NCI-H1105 treated with DMSO at 0.1 percent for 48 hours (cell line): ENCODE measurements around the gene ADORA2A.

ENCODE experiments used
- DNase-seq: peaks from one replicate; lab custom pipeline; 2025; lab: John Stamatoyannopoulos, UW

ADORA2A gene

GRCh38 chr22:24404561-24405275 lies 22.7 kb upstream of the ADORA2A start:
- DNase-seq = no peak

GRCh38 chr22:24405631-24406321 lies 21.6 kb upstream of the ADORA2A start:
- no peak for DNase-seq

DNA sequence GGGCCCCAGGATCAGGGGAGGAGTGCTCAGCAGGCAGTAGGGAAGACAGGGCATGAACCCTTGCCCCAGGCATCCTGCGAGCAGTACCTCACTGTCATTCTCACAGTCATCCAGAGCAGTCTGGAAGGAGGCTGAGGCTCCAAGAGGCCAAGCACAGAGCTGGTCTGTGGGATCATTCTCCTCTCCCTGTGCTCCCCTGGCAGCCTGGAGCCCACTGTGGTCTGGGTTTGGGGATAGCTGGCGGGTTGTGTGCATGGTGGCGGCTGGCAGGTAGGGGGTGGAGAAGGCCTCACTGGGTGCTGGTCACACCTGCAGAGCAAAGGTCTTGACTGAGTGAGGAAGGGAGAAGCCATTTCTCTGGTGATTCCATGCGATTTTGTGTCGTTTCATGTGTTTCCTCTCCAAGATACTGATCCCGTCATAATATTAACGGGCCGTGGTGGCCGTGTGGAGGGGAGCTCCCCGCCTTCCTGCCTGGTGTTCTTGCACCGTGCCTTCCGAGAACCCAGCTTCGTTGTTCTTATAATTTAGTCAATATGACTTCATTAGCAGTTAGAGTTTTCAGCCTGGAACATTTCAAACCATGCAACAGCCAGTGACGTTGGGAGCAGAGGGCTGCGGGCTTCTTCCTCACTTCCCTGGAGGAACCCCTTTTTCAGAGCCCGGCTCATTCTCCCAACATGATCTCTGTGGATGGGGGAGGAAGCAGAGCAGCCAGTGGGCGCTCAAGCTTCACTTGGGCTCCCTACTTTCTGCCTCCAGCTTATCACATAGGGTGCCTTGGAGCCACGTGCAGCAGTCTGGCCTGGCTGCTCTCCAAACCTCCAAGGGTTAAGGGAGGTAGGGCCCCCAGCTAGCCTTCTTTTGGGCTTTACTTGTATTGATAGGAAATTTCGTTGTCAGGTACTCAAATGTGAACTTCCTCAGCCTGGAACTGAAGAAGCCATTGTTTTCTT lies 20.8 kb upstream of the ADORA2A start:
- DNase-seq = no peak

GRCh38 chr22:24407278-24407665 lies 20.1 kb upstream of the ADORA2A start:
- no peak for DNase-seq

- DNase-seq = no peak
Measured at GRCh38 chr22:24407884-24408283, 19.5 kb upstream of the ADORA2A start.

DNA sequence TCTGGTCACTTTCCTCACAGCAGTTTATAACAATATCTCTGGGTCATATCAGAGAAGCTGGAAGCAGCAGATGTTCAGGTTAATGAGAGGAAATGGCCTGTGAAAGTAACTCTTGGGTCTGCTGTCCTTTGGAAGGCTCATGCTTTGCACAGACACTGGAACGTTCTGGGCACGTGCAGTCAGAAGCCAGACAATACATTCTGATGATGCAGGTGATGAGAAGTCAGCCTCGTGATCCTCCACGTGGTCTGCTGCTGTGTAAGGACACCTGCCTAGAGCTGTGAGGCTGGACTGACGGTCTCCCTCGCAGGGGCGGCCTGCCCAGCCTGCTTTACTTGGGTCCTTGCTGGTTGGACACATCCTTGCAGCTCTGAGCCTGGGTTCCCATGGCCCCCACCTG lies 18.8 kb upstream of the ADORA2A start:
- DNase-seq = no peak

DNA sequence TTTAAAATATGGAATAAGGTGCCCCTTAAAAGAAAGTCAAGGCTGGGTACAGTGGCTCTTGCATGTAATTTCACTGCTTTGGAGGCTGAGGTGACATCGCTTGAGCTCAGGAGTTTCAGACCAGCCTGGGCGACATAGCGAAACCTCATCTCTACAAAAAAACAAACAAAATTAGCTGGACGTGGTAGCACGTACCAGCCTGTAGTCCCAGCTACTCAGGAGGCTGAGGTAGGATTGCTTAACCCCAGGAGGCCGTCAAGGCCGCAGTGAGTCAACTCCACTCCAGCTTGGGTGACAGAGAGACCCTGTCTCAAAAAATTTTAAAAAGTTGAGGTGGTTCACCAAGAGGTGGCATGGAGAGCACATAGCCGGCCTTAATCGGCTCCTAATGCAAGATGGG lies 17.7 kb upstream of the ADORA2A start:
- no peak for DNase-seq

DNA sequence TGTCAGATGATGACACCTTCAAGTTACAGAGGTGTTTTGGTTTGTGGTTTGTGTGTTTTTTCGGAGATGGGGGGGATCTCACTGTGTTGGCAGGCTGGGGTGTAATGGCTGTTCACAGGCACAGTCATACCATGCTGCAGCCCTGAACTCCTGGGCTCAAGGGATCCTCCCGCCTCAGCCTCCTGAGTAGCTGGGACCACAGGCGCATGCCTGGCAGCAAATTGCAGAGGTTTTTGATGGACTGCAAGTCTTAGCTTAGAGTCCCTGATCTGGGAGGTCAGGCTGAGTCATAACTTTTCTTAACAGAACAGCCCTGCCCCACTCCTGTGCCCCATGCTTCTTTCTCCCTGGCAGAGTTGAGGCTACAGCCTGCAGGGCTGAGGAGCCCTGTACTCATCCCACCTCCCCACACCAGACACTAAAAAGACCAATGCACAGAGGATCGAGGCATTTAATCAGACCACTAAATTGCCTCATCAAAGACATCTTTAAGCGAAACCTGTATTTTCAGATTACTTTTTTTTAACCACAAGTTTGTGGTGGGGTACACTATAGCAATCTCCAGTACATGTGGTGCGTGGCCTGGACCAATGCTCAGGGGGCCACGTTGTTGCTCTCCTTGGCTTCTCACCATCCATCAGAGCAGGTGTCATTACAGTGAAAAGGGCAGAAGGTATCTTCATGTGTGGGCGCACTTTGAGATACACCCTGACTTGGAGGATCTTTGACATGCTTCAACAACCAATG lies 17.1 kb upstream of the ADORA2A start:
- DNase-seq = no peak

GRCh38 chr22:24411256-24412004 lies 16.0 kb upstream of the ADORA2A start:
- no peak for DNase-seq

DNA sequence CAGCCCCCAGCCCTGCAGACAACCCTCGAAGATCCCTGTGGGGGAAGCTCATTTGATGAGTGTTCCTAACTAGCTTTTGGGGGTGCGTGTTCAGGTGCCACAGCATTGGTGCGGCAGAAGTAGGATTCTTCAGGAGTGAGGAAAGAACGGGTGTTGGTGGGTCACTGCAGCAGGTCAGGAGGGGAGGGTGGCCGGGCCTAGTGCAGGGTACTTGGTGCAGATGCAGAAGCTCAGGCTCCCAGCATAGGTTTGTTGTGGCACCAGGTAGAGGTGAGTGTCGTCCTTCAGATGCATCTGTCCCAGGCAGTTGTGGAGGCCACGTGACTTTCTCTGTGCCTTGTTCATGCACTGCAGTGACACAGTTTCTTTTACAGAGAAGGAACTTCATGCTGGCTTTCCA lies 15.1 kb upstream of the ADORA2A start:
- DNase-seq = no peak

DNA sequence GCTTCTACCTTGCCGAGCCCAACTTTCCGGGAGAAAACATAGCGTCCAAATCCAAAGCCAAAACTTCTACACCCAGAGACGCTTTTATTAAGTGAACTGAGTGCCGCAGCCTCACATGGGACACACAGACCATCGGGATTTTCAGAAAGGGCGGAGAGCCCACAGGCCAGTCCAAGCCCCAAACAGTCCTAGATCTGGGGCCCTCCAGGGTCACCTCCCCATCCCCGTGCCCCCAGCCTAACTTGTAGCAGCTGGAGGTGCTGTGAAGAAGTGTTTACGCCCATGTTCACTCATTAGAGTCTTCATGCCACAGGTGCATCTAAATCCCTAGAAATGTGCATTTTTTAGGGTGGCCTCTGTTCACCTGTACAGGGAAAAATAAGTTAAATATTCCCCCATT lies 14.1 kb upstream of the ADORA2A start:
- no peak for DNase-seq

GRCh38 chr22:24413736-24414385 lies 13.5 kb upstream of the ADORA2A start:
- no peak for DNase-seq

DNA sequence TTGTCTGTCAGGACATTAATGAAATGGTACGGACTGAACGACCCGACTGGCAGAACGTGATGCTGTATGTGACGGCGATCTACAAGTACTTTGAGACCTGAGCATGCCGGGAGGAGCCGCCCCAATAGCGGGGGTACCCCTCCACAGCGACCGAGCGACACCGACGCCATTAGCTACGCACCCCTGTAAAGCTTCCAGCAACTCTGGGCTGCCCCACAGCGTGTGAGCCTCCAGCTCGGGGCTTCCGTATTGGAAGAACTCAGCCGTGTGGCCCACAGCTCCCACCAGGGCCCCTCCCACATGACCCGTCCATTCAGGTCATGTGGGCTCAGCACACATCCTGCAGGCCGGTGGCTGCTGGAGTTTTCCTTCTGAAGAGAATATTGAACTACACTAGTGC lies 12.9 kb upstream of the ADORA2A start:
- no peak for DNase-seq

GRCh38 chr22:24414984-24415945 lies 12.1 kb upstream of the ADORA2A start:
- no peak for DNase-seq

DNA sequence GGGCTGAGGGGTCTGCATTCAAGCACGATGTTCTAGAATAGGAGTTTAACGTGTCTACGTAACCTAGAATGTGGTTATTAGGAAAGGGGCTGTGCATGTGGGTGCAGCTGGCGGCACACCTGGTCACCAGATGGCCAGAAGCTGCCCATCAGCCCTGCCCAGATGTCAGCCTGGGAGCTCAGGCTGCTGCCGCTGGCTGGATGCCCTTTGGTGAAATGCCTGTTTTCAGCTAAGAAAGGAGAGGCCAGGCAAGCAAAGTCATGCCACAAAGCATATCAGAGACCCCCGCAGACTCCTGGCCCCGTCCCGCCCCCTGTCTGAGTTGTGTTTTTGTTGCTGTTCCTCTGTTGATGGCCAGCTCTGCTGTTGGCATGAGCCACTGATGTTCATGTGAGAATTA lies 11.3 kb upstream of the ADORA2A start:
- no peak for DNase-seq

GRCh38 chr22:24416611-24417010 lies 10.8 kb upstream of the ADORA2A start:
- no peak for DNase-seq

DNA sequence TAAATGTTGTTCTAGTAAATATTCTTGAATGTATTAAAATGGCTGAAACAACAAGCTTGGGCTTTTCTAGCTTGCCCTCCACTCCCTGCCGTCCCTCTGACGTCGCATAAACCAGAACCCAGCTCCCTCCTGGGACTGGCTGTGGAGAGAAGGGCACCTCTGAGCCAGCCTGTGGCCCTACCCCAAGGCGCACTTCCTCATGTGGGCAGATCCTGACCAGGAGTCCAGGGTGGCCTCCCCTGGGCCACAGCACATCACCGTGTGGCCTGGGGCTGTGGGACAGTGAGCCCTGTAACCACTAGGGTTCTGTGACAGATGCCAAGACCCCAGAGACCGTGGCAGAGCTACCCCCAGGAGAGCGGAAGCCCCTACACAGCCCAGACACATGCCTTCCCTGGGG lies 10.2 kb upstream of the ADORA2A start:
- DNase-seq = no peak

DNA sequence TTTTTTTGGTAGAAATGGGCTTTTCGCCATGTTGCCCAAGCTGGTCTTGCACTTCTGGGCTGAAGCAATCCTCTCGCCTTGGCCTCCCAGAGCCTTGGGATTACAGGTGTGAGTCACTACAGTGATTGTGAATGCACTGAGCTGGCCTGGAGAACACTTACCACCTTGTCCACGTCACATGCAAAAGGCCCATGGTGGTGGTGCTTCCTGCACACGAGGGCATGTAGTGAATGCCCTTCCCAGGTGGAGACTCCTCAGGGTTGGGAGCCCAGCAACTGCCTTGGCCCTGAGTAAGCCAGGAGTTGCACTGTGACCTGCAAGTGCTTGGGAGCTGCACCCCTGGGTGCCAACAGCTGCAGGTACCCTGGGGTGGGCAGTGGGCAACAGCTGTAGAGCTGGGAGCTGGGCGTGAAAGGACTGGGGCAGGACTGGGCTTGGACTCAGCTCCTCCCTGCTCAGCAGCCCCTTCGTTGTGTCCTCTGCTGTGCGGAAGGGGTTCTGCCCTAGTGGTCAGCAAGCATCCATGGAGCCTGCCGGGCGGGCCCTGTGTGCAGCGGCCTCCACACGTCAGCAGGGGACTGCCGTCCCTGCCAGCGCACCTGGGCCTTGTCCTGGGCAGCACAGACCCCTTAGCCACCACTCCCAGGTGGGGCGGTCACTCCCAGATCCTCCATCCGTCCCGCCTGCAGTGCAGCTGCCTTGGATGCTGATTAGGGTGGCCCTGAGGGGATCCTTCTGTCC lies 9.3 kb upstream of the ADORA2A start:
- no peak for DNase-seq
